Central memory CD8-positive, alpha-beta T cell (primary cell): ENCODE results near the gene CMSS1.

Experiments used
- ATAC-seq: fragments of 150-1000 bp; cut with Tn5 transposase; replicated peaks from 2 replicates; pipeline ENCODE4 v1.10.0; 2022; ENCODE audit warnings: mild to moderate bottlenecking, moderate FRiP score, moderate number of reproducible peaks; ENCODE audit not compliant: poor library complexity, severe bottlenecking; ENCODE audit errors: extremely low read depth
- DNase-seq, 2 donors: peaks; one replicate each; pipeline ENCODE4 v3.0.0; 2021; ENCODE audit warnings: low spot score in 2 of 2
- H3K27ac Mint-ChIP-seq: one replicate; pipeline ENCODE4 v1.8.0; 2022; ENCODE audit warnings: low read depth, mild to moderate bottlenecking, moderate library complexity, mixed read lengths
- H3K27me3 Mint-ChIP-seq: one replicate; pipeline ENCODE4 v1.8.0; 2022; ENCODE audit warnings: mixed read lengths
- H3K36me3 Mint-ChIP-seq: one replicate; pipeline ENCODE4 v1.8.0; 2022; ENCODE audit warnings: mild to moderate bottlenecking, moderate library complexity, mixed read lengths; ENCODE audit not compliant: insufficient read depth
- H3K4me1 Mint-ChIP-seq: one replicate; pipeline ENCODE4 v1.8.0; 2022; ENCODE audit warnings: mixed read lengths
- H3K4me3 Mint-ChIP-seq: one replicate; pipeline ENCODE4 v1.8.0; 2022; ENCODE audit warnings: mild to moderate bottlenecking, moderate library complexity, mixed read lengths
- H3K9me3 Mint-ChIP-seq: one replicate; pipeline ENCODE4 v1.8.0; 2022; ENCODE audit warnings: mixed read lengths

Gene CMSS1

GRCh38 chr3:99972380-99973104 is 154.9 kb downstream of the CMSS1 start:
- Mint-ChIP-seq H3K27ac (no peak overlapping the region), H3K36me3 (peaks cover 2% of the 10 kb centered on the region), H3K4me1 (peaks cover 14% of the 10 kb centered on the region), H3K9me3 (no peaks in the 10 kb centered on the region), H3K4me3 (no peak overlapping the region), H3K27me3 (no peaks in the 10 kb centered on the region)
- DNase-seq (no peak), ATAC-seq (no peak)

DNA sequence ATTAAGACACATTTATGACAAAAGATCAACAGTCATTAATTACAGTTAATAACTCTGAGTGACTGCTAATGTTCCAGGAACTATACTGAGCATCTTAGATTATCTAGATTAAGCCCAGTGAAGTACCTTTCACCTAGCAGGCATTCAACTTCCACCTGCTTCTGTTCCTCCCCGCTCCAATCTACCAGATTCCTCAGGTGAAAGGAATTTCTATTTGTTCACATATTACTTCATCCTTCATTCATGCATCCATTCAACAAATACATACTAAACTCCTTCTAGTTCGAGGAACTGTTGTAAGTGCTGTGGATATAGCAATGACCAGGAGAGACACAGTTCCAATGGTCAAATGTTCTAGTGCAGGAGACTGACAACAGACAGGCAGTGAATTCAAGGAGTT is 157.3 kb downstream of the CMSS1 start:
- Mint-ChIP-seq H3K27ac (no peak overlapping the region), H3K9me3 (no peaks in the 10 kb centered on the region), H3K36me3 (no peaks in the 10 kb centered on the region), H3K27me3 (no peaks in the 10 kb centered on the region), H3K4me3 (no peak overlapping the region), H3K4me1 (no peaks in the 10 kb centered on the region)
- ATAC-seq (no peak), DNase-seq (no peak)

DNA sequence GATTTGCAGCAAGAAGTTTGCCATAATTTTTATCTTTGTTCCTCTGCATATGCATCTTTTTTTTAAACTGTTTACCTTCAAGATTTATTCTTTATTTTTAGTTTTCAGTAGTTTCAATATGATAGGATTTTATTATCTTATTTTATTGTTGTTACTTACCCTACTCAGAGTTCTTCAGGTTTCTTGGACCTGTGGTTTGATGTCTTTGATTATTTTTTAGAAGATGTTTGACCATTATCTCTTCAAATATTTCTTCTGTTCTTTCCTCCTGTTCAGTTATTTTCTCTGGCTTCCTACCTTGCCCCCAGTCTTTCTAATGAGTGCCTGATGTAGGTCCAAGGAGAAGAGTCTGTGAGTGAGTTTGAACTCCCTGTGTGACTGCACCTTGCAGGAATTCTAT is 158.9 kb downstream of the CMSS1 start:
- no peaks in the 10 kb centered on the region for H3K27me3 Mint-ChIP-seq
- H3K9me3 Mint-ChIP-seq: no peaks in the 10 kb centered on the region
- DNase-seq: no peak
- no peak for ATAC-seq
- no peak overlapping the region for H3K4me3 Mint-ChIP-seq
- H3K27ac Mint-ChIP-seq: no peak overlapping the region
- H3K36me3 Mint-ChIP-seq: no peaks in the 10 kb centered on the region
- no peaks in the 10 kb centered on the region for H3K4me1 Mint-ChIP-seq

GRCh38 chr3:99978221-99978620 is 160.6 kb downstream of the CMSS1 start:
- no peaks in the 10 kb centered on the region for H3K27me3 Mint-ChIP-seq
- H3K4me3 Mint-ChIP-seq: no peak overlapping the region
- no peak overlapping the region for H3K27ac Mint-ChIP-seq
- H3K36me3 Mint-ChIP-seq: no peaks in the 10 kb centered on the region
- ATAC-seq (no peak), DNase-seq (no peak)
- no peaks in the 10 kb centered on the region for H3K9me3 Mint-ChIP-seq
- no peaks in the 10 kb centered on the region for H3K4me1 Mint-ChIP-seq

- no peak for DNase-seq
- ATAC-seq: no peak
- no peak overlapping the region for H3K4me3 Mint-ChIP-seq
- H3K9me3 Mint-ChIP-seq: no peaks in the 10 kb centered on the region
- no peak overlapping the region for H3K27ac Mint-ChIP-seq
- no peaks in the 10 kb centered on the region for H3K27me3 Mint-ChIP-seq
- no peaks in the 10 kb centered on the region for H3K36me3 Mint-ChIP-seq
- H3K4me1 Mint-ChIP-seq: no peaks in the 10 kb centered on the region
These were observed 162.9 kb downstream of the CMSS1 start for GRCh38 chr3:99980606-99981005.

DNA sequence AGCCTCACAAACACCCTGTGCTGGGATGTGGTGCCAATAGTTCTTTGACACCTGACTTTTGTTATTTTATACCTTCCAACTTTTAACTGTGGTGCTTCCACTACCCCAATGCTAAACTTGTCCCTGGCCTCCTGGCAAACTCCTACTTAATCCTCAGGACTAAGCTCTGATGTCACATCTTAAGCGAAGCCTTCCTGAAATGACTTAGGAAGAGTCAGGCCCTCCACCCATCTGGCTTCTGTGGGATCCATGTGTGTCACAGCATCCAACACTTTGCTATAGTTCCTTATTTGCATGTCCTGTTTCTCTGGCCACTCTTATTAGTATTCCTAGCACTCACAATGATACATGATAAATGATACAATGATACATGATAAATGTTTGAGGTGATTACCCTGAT is 163.5 kb downstream of the CMSS1 start:
- Mint-ChIP-seq H3K4me3 (no peak overlapping the region), H3K36me3 (no peaks in the 10 kb centered on the region)
- ATAC-seq: no peak

GRCh38 chr3:99982650-99983049 is 165.0 kb downstream of the CMSS1 start:
- Mint-ChIP-seq H3K9me3 (no peaks in the 10 kb centered on the region), H3K27me3 (no peaks in the 10 kb centered on the region), H3K36me3 (no peaks in the 10 kb centered on the region), H3K27ac (no peak overlapping the region), H3K4me3 (no peak overlapping the region), H3K4me1 (no peaks in the 10 kb centered on the region)
- no peak for ATAC-seq
- no peak for DNase-seq

More for the DNA sequence above, 163.5 kb downstream of the CMSS1 start:
- no peak for DNase-seq
- no peaks in the 10 kb centered on the region for H3K9me3 Mint-ChIP-seq
- H3K27ac Mint-ChIP-seq: no peak overlapping the region
- no peaks in the 10 kb centered on the region for H3K4me1 Mint-ChIP-seq
- no peaks in the 10 kb centered on the region for H3K27me3 Mint-ChIP-seq

GRCh38 chr3:99984139-99984538 is 166.5 kb downstream of the CMSS1 start:
- Mint-ChIP-seq H3K4me3 (no peak overlapping the region), H3K9me3 (no peaks in the 10 kb centered on the region), H3K36me3 (no peaks in the 10 kb centered on the region), H3K27me3 (no peaks in the 10 kb centered on the region), H3K4me1 (no peaks in the 10 kb centered on the region), H3K27ac (no peak overlapping the region)
- ATAC-seq (no peak), DNase-seq (no peak)

DNA sequence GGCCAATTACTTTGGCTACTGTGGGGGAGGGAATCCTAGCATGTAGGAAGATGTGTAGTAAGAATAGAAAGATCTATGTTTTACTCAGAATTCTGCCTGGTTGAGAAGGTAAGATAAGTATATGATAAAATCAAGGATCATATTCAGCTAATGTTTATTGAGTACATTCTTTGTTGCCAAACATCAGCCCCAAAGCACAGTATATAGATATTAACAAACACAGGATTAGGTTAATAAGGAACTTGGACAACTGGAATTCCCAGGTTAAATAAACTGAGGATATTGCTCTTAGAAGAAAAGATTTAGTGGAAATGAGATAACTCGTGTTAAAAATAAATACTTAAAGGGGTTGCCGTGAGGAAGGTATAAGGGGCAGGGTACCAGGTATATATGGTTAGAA is 167.0 kb downstream of the CMSS1 start:
- Mint-ChIP-seq H3K4me1 (no peaks in the 10 kb centered on the region), H3K9me3 (no peaks in the 10 kb centered on the region), H3K4me3 (no peak overlapping the region), H3K27me3 (no peaks in the 10 kb centered on the region), H3K36me3 (no peaks in the 10 kb centered on the region), H3K27ac (no peak overlapping the region)
- no peak for DNase-seq
- no peak for ATAC-seq

DNA sequence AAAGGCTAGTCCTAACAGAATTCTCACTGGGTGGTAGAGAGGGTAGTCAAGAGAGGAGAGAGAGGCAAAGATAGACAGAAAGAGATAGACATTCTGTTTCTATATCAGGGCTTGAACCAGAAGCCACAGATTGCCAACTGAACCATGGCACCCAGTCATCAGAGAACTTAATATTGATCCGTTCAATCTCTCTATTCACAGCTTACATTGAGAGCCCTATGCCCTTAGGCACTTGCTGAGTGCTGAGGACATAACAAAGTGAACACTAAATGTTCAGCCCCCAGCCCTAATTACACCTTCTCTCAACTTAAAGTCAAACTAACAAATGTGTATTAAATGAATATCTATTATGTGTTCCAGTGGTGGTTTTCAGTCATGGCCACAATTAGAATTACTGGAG is 172.5 kb downstream of the CMSS1 start:
- DNase-seq: no peak
- peaks cover 11% of the 10 kb centered on the region for H3K9me3 Mint-ChIP-seq
- no peaks in the 10 kb centered on the region for H3K36me3 Mint-ChIP-seq
- no peak for ATAC-seq
- H3K27ac Mint-ChIP-seq: no peak overlapping the region
- no peaks in the 10 kb centered on the region for H3K27me3 Mint-ChIP-seq
- H3K4me3 Mint-ChIP-seq: no peak overlapping the region
- no peaks in the 10 kb centered on the region for H3K4me1 Mint-ChIP-seq

DNA sequence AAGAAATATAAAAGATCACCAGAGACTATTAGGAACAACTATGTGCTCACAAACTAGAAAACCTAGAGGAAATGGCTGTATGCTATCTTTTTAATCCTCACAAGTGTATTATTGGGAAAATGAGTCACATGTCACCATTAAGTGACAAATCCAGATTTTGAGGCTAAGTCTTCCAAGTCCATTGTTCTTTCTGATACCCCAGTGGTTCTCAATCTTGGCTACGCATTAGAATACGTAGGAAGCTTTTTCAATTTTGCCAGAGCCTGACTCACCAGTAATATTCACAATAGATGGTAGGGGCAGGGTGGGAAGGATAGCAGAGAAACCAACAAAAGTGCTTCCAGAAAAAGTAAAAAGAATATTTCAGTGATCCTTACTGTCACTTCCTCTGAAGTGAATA is 179.6 kb downstream of the CMSS1 start:
- Mint-ChIP-seq H3K36me3 (no peaks in the 10 kb centered on the region), H3K27me3 (no peaks in the 10 kb centered on the region), H3K9me3 (peaks cover 11% of the 10 kb centered on the region), H3K4me1 (no peaks in the 10 kb centered on the region), H3K27ac (no peak overlapping the region), H3K4me3 (no peak overlapping the region)
- DNase-seq (no peak), ATAC-seq (no peak)

- Mint-ChIP-seq H3K27me3 (no peaks in the 10 kb centered on the region), H3K4me1 (no peaks in the 10 kb centered on the region), H3K9me3 (peaks cover 3% of the 10 kb centered on the region), H3K4me3 (no peak overlapping the region), H3K27ac (no peak overlapping the region), H3K36me3 (no peaks in the 10 kb centered on the region)
- DNase-seq (no peak), ATAC-seq (no peak)
These were observed 181.9 kb downstream of the CMSS1 start for GRCh38 chr3:99999536-99999935.

DNA sequence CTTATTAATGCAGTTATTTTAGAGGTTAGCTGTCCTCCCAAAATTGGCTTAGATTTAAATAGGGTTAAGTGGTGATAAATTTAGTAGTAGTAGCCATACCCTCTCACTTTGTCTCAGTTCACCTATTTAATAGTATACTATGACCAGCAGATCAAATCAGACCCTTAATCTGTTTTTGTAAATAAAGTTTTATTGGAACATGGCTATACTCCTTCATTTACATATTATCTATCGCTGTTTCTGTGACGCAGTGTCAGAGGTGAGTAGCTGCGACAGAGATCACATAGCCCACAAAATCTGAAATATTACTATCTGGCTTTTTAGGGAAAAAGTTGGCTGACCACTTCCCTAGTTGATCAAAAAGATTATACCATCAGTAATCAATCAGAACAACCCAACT is 183.4 kb downstream of the CMSS1 start:
- H3K9me3 Mint-ChIP-seq: no peaks in the 10 kb centered on the region
- no peaks in the 10 kb centered on the region for H3K27me3 Mint-ChIP-seq
- no peak overlapping the region for H3K27ac Mint-ChIP-seq
- ATAC-seq: no peak
- no peak overlapping the region for H3K4me3 Mint-ChIP-seq
- no peaks in the 10 kb centered on the region for H3K4me1 Mint-ChIP-seq
- no peaks in the 10 kb centered on the region for H3K36me3 Mint-ChIP-seq
- DNase-seq: no peak
